ENCODE data around the gene SLC13A4.

DNA sequence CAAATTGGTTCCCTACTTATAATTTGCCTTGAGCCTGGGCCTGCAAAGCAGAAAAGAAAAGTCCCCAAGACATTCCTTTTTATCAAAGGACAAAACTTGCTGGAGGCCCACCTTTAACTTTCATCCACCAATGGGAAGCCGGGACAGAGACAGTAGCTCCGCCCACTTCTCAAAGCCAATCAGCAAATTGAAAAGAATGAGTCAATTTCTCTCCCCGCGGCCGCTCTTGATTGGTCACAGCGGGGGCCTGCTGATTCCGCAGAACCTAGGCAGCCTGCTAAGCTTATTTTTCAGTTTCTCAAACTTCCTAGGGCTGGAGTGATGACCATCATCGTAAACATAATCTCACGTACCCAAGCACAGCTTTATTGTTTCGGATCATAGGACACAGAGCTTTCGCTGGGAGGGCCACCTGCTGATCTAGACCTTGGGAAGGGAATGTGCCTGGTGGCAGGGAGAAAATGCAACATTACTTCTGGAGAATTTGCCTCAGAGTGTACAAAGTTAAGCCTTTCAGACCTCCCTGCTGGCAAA is at the start of gene SLC13A4:
- TF ChIP-seq, protein P1, sequence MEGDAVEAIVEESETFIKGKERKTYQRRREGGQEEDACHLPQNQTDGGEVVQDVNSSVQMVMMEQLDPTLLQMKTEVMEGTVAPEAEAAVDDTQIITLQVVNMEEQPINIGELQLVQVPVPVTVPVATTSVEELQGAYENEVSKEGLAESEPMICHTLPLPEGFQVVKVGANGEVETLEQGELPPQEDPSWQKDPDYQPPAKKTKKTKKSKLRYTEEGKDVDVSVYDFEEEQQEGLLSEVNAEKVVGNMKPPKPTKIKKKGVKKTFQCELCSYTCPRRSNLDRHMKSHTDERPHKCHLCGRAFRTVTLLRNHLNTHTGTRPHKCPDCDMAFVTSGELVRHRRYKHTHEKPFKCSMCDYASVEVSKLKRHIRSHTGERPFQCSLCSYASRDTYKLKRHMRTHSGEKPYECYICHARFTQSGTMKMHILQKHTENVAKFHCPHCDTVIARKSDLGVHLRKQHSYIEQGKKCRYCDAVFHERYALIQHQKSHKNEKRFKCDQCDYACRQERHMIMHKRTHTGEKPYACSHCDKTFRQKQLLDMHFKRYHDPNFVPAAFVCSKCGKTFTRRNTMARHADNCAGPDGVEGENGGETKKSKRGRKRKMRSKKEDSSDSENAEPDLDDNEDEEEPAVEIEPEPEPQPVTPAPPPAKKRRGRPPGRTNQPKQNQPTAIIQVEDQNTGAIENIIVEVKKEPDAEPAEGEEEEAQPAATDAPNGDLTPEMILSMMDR (conservative IDR thresholded peaks at IDR 0.05; ENCODE audit: low read depth, low read length), result no peak
- TF ChIP-seq RFX5 (IDR thresholded peaks at IDR 0.05; ENCODE audit: low read depth, low read length), result no peak
- TF ChIP-seq MAFK (IDR thresholded peaks at IDR 0.05; ENCODE audit: low read depth, low read length), result no peak
- no peak for TF ChIP-seq BHLHE40 (IDR thresholded peaks at IDR 0.05; ENCODE audit: low read depth, low read length)
- TF ChIP-seq SMC3 (IDR thresholded peaks at IDR 0.05; ENCODE audit: low read depth, low read length), result no peak
- TF ChIP-seq RAD21 (IDR thresholded peaks at IDR 0.05; ENCODE audit: low read length), result no peak
- TF ChIP-seq, protein P2, sequence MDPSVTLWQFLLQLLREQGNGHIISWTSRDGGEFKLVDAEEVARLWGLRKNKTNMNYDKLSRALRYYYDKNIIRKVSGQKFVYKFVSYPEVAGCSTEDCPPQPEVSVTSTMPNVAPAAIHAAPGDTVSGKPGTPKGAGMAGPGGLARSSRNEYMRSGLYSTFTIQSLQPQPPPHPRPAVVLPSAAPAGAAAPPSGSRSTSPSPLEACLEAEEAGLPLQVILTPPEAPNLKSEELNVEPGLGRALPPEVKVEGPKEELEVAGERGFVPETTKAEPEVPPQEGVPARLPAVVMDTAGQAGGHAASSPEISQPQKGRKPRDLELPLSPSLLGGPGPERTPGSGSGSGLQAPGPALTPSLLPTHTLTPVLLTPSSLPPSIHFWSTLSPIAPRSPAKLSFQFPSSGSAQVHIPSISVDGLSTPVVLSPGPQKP (IDR thresholded peaks at IDR 0.05; ENCODE audit: borderline replicate concordance, low read depth, low read length), result no peak

Measured in IMR-90 (cell line).